Measurements from ENCODE around the gene FETUB. TPM values are rescaled to one million over a fixed set of nuclear protein-coding genes. Genes with fewer than 3 reads are reported as not detected.
A peak's percentile ranks its signal among the peaks of the same experiment; 100 is the strongest.

Gene FETUB
- total RNA-seq, 3 donors from 2014 or later: not detected

GRCh38 chr3:186635532-186635931, 4.7 kb upstream of the FETUB start:
- peak; percentile 45 for ATAC-seq
- intact Hi-C loops (cut with DNase I, micrococcal nuclease): no loop called here
- TF ChIP-seq, protein P1, sequence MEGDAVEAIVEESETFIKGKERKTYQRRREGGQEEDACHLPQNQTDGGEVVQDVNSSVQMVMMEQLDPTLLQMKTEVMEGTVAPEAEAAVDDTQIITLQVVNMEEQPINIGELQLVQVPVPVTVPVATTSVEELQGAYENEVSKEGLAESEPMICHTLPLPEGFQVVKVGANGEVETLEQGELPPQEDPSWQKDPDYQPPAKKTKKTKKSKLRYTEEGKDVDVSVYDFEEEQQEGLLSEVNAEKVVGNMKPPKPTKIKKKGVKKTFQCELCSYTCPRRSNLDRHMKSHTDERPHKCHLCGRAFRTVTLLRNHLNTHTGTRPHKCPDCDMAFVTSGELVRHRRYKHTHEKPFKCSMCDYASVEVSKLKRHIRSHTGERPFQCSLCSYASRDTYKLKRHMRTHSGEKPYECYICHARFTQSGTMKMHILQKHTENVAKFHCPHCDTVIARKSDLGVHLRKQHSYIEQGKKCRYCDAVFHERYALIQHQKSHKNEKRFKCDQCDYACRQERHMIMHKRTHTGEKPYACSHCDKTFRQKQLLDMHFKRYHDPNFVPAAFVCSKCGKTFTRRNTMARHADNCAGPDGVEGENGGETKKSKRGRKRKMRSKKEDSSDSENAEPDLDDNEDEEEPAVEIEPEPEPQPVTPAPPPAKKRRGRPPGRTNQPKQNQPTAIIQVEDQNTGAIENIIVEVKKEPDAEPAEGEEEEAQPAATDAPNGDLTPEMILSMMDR (IDR thresholded peaks at IDR 0.05): no peak
- Histone ChIP-seq H3K36me3 (ENCODE audit: low read depth) (no peaks in the 10 kb centered on the region), H3K9me3 (no peaks in the 10 kb centered on the region), H3K4me1 (ENCODE audit: low read depth) (peaks cover 9% of the 10 kb centered on the region), H3K4me3 (no peak overlapping the region)
- DNase-seq: no peak

DNA sequence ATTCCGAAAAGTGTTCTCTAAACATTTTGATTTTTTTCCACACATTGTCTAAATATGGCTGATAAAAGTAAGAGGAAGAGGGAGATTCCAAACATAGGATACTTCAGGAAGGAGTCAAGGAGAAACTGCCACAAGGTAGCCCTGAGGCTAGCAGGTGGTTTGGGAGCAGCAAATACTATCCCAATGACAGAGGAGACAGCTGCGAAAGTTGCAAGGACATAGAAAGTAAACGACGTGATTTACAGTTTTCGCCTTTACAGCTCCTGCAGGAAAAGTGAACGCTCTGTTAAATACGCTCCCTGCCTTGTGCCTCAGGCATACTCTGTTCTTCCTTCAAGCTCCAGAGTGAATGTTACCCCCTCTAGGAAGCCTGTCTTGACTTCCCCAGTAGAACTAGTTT, 3.7 kb upstream of the FETUB start:
- H3K36me3 ChIP-seq (ENCODE audit: low read depth): no peaks in the 10 kb centered on the region
- peaks cover 9% of the 10 kb centered on the region for H3K4me1 ChIP-seq (ENCODE audit: low read depth)
- no peak overlapping the region for H3K4me3 ChIP-seq
- TF ChIP-seq, protein P1 (IDR thresholded peaks at IDR 0.05): no peak
- no peaks in the 10 kb centered on the region for H3K9me3 ChIP-seq
- DNase-seq (no peak), ATAC-seq (no peak)
- intact Hi-C loops (cut with DNase I, micrococcal nuclease): no loop called here

DNA sequence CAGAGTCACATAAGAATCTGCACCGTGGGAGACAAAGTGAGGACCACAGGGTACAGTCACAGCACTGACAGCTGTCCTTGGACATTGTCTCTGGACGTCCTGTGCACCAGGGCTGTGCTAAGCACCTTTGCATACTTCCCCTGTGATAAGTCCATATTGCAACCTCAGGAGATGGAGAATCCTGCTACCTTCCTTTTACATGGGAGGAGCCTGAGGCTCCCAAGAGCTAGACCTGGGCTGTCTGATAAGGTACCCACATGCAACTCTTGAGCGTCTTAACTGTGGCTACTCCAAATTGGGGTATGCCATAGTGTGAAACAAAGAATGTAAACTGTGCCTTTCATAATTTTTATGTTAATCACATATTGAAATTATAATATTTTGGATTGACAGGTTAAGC, 2.5 kb upstream of the FETUB start:
- Histone ChIP-seq H3K4me3 (no peak overlapping the region), H3K36me3 (ENCODE audit: low read depth) (no peaks in the 10 kb centered on the region), H3K9me3 (no peaks in the 10 kb centered on the region), H3K4me1 (ENCODE audit: low read depth) (peaks cover 9% of the 10 kb centered on the region)
- DNase-seq: no peak
- TF ChIP-seq, protein P1 (IDR thresholded peaks at IDR 0.05): no peak
- intact Hi-C loops (cut with DNase I, micrococcal nuclease): no loop called here
- ATAC-seq: no peak

- H3K4me1 ChIP-seq (ENCODE audit: low read depth): peaks cover 9% of the 10 kb centered on the region
- no peaks in the 10 kb centered on the region for H3K9me3 ChIP-seq
- ATAC-seq: peak; percentile 98
- H3K4me3 ChIP-seq: no peak overlapping the region
- TF ChIP-seq, protein P1 (IDR thresholded peaks at IDR 0.05): no peak
- intact Hi-C loops (cut with DNase I, micrococcal nuclease): no loop called here
- peak; percentile 47 to 65 (median 60) for DNase-seq
- no peaks in the 10 kb centered on the region for H3K36me3 ChIP-seq (ENCODE audit: low read depth)
Measured at GRCh38 chr3:186638259-186638658, 1.9 kb upstream of the FETUB start.

DNA sequence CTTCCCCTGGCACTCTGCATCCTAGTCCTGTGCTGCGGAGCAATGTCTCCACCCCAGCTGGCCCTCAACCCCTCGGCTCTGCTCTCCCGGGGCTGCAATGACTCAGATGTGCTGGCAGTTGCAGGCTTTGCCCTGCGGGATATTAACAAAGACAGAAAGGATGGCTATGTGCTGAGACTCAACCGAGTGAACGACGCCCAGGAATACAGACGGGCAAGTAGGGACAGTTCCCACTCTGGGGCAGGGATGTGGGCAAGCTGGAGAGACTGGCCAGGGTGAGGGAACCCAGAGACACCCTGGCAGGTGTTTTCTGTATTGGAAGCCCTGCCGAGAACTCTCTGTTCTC, 247 bp downstream of the FETUB start:
- no peaks in the 10 kb centered on the region for H3K36me3 ChIP-seq (ENCODE audit: low read depth)

More for the DNA sequence above, 247 bp downstream of the FETUB start:
- TF ChIP-seq, protein P1 (IDR thresholded peaks at IDR 0.05): no peak
- ATAC-seq: no peak
- no peak overlapping the region for H3K4me3 ChIP-seq
- DNase-seq: no peak
- intact Hi-C loops (cut with DNase I, micrococcal nuclease): no loop called here
- H3K4me1 ChIP-seq (ENCODE audit: low read depth): peaks cover 9% of the 10 kb centered on the region
- H3K9me3 ChIP-seq: no peaks in the 10 kb centered on the region

Measured in mucosa of descending colon (tissue), 3 donors.